Activated CD4-positive, alpha-beta memory T cell treated with anti-CD3 and anti-CD28 coated beads, Interleukin-2, amount 10 ng/mL, durations not matched to agents 7 days and 5 days (primary cell): ENCODE measurements around the gene COX7B. TPM values are rescaled to one million over a fixed set of nuclear protein-coding genes. Genes with fewer than 3 reads are reported as not detected.

Experiments used
- CTCF ChIA-PET: fragments of 350-600 bp; sonication (Branson Sonifier 250); formaldehyde crosslinking; loops from one replicate; lab custom pipeline; 2021; ENCODE audit warnings: antibody characterized with exemption, inconsistent platforms; lab: Charles Lee
- POLR2A ChIA-PET: fragments of 350-600 bp; sonication (Branson Sonifier 250); formaldehyde crosslinking; loops from one replicate; lab custom pipeline; 2021; ENCODE audit warnings: antibody characterized with exemption; lab: Charles Lee
- DNase-seq: peaks from one replicate; pipeline ENCODE4 v3.0.0-alpha.2; 2020
- H3K27ac Mint-ChIP-seq: one replicate; pipeline ENCODE4 v1.8.0; 2021; ENCODE audit warnings: mild to moderate bottlenecking, mixed read lengths
- H3K27me3 Mint-ChIP-seq: one replicate; pipeline ENCODE4 v1.8.0; 2021; ENCODE audit warnings: mixed read lengths
- H3K36me3 Mint-ChIP-seq: one replicate; pipeline ENCODE4 v1.8.0; 2021; ENCODE audit warnings: low read depth, mixed read lengths
- H3K4me1 Mint-ChIP-seq: one replicate; pipeline ENCODE4 v1.8.0; 2021; ENCODE audit warnings: mixed read lengths
- H3K4me3 Mint-ChIP-seq: one replicate; pipeline ENCODE4 v1.8.0; 2021; ENCODE audit warnings: mild to moderate bottlenecking, mixed read lengths
- H3K9me3 Mint-ChIP-seq: one replicate; pipeline ENCODE4 v1.8.0; 2021; ENCODE audit warnings: mixed read lengths
- total RNA-seq, 2 experiments: library from RNA; stranded (reverse); gene quantifications; one replicate each; pipeline ENCODE4 v1.2.3, GENCODE V29; 2021

Gene COX7B
- total RNA-seq, 2 experiments from 2014 or later: 227 to 250 TPM

DNA sequence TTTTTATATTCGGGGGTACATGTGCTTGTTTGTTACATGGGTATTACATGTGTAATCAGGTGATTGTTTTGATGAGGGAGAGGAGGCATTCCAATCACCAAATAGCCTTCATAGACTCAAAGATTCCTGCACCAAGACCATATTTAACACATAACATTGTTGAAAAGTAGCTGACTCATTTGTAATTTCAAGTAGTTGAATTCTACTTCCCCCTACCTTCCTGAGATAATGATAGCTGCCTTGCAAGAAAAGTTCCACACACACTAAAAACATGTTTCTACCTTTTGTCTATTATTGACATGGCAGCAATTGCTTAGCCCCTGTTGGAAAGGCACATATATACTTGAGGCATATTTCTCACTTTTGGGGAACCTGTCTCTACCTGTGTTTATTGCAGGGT lies 54.0 kb downstream of the COX7B start:
- Mint-ChIP-seq H3K4me1 (peaks cover 24% of the 10 kb centered on the region), H3K36me3 (peaks cover 13% of the 10 kb centered on the region), H3K9me3 (no peaks in the 10 kb centered on the region), H3K27ac (no peak overlapping the region), H3K27me3 (no peaks in the 10 kb centered on the region), H3K4me3 (no peak overlapping the region)
- no peak for DNase-seq
- CTCF ChIA-PET: no interaction called here
- POLR2A ChIA-PET: no interaction called here

DNA sequence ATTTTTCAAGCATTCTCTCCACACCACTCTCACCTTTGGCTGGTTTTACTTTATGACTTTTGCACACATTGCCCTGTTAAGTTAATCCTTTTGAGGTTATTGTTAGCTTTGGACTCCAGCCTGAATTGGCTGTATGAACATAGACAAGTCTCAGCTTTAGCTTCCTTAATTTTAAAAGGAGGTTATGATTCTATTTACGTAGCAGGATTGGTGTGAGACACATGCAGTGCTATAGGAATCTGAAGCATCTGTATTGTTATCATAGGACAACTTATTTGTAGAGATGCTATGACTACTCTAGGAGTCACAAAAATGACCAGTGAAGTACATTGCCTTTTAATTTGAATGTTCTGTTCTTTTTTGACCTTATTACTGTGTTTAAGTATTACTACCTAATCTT lies 54.4 kb downstream of the COX7B start:
- Mint-ChIP-seq H3K27me3 (no peaks in the 10 kb centered on the region), H3K36me3 (peaks cover 13% of the 10 kb centered on the region), H3K4me3 (no peak overlapping the region), H3K27ac (no peak overlapping the region), H3K9me3 (no peaks in the 10 kb centered on the region), H3K4me1 (peaks cover 25% of the 10 kb centered on the region)
- ChIA-PET POLR2A (no interaction called here), CTCF (no interaction called here)
- no peak for DNase-seq

Other genes starting within 250 kb of the COX7B start
- 10 to 100 TPM; 67.6 to 70.2 TPM for gene ATRX, start 113.3 kb upstream of the COX7B start, total RNA-seq
- 10 to 100 TPM; 56.3 to 57.6 TPM for gene MAGT1, start 4.0 kb upstream of the COX7B start, total RNA-seq
- gene ATP7A, start 11.2 kb downstream of the COX7B start, total RNA-seq: 10 to 100 TPM; 12.6 to 13.3 TPM
- gene PGAM4, start 70.2 kb downstream of the COX7B start, total RNA-seq: under 1 TPM in 1 of 2 experiments, not detected in 1; 0.43 TPM
- 1,000 to 10,000 TPM; 1,048 to 1,050 TPM for gene PGK1, start 204.8 kb downstream of the COX7B start, total RNA-seq
- gene TAF9B, start 240.2 kb downstream of the COX7B start, total RNA-seq: 10 to 100 TPM; 18.0 to 18.8 TPM